Measurements from ENCODE around the gene KRT17. TPM values are rescaled to one million over a fixed set of nuclear protein-coding genes. Genes with fewer than 3 reads are reported as not detected.
"Not testable (repeated sequence)": the region's sequence is repeated elsewhere in the genome, so short reads cannot be mapped to it uniquely, and the experiment has no call there.

Gene KRT17
- total RNA-seq, 1 experiment from 2014 or later, result 29.0 TPM

GRCh38 chr17:41588126-41588810 is 36.1 kb downstream of the KRT17 start:
- H3F3A ChIP-seq (ENCODE audit: insufficient read depth, low read depth), result peaks cover 1% of the 10 kb centered on the region; the same call in 1 of the 2 replicates
- H3K4me3 ChIP-seq, result no peak overlapping the region
- POLR2A ChIA-PET (ENCODE audit: unreplicated experiment), result interaction anchor here (0.6 kb wide), 1 partner anchor 228 kb away, joined by 3 read pairs; no protein-coding TSS in a partner anchor
- no peaks in the 10 kb centered on the region for H3K9me3 ChIP-seq (ENCODE audit: insufficient read depth, low read depth)
- no peak overlapping the region for H3K4me2 ChIP-seq
- H3K27ac ChIP-seq, result no peak overlapping the region
- no peak for DNase-seq
- no peaks in the 10 kb centered on the region for H3K9me2 ChIP-seq (ENCODE audit: insufficient read depth)
- CTCF ChIA-PET, result interaction anchor here (0.6 kb wide), 1 partner anchor 232 kb away, joined by 6 read pairs; no protein-coding TSS in a partner anchor
- H2AFZ ChIP-seq, result no peak overlapping the region
- no peak for TF ChIP-seq CTCF (conservative IDR thresholded peaks at IDR 0.05)
- TF ChIP-seq EZH2 (IDR thresholded peaks at IDR 0.05; ENCODE audit: low read depth), result no peak
- H3K79me2 ChIP-seq (ENCODE audit: low read depth), result no peaks in the 10 kb centered on the region
- BruUV-seq (replicated peaks), result no TSS peak
- H3K4me1 ChIP-seq (replicated peaks; ENCODE audit: insufficient read depth), result peaks cover 7% of the 10 kb centered on the region
- H3K36me3 ChIP-seq (ENCODE audit: low read depth), result no peaks in the 10 kb centered on the region
- intact Hi-C loops (cut with micrococcal nuclease; ENCODE audit: unreplicated experiment), result no loop called here
- H4K20me1 ChIP-seq (ENCODE audit: insufficient read depth), result no peaks in the 10 kb centered on the region
- H3K27me3 ChIP-seq (ENCODE audit: insufficient read depth, low read depth), result no peaks in the 10 kb centered on the region

GRCh38 chr17:41586863-41587495 is 37.4 kb downstream of the KRT17 start, which contains the start of gene KRT14:
Gene KRT14 (minus strand): TSS chr17:41586895. CDS start chr17:41586834, 61 bp downstream.
- no peaks in the 10 kb centered on the region for H3K79me2 ChIP-seq (ENCODE audit: low read depth)
- no peaks in the 10 kb centered on the region for H4K20me1 ChIP-seq (ENCODE audit: insufficient read depth)
- no peak within 1 kb of the TSS for H2AFZ ChIP-seq
- H3K27me3 ChIP-seq (ENCODE audit: insufficient read depth, low read depth), result no peaks in the 10 kb centered on the region
- CTCF ChIA-PET, result no interaction called here
- no TSS peak for BruUV-seq (replicated peaks)
- no peaks in the 10 kb centered on the region for H3K9me2 ChIP-seq (ENCODE audit: insufficient read depth)
- no peaks in the 10 kb centered on the region for H3K9me3 ChIP-seq (ENCODE audit: insufficient read depth, low read depth)
- H3K4me2 ChIP-seq, result no peak within 1 kb of the TSS
- H3K36me3 ChIP-seq (ENCODE audit: low read depth), result no peaks in the 10 kb centered on the region
- no peak for DNase-seq
- peaks cover 10% of the 10 kb centered on the region for H3K4me1 ChIP-seq (replicated peaks; ENCODE audit: insufficient read depth)
- TF ChIP-seq CTCF (conservative IDR thresholded peaks at IDR 0.05) (no peak), EZH2 (IDR thresholded peaks at IDR 0.05; ENCODE audit: low read depth) (no peak)
- intact Hi-C loops (cut with micrococcal nuclease; ENCODE audit: unreplicated experiment), result no loop called here
- no peak within 1 kb of the TSS for H3K27ac ChIP-seq
- H3F3A ChIP-seq (ENCODE audit: insufficient read depth, low read depth), result no peaks in the 10 kb centered on the region; the same call in 1 of the 2 replicates
- no peak within 1 kb of the TSS for H3K4me3 ChIP-seq
- POLR2A ChIA-PET (ENCODE audit: unreplicated experiment), result no interaction called here

GRCh38 chr17:41585301-41586056 is 38.9 kb downstream of the KRT17 start:
- no peak overlapping the region for H2AFZ ChIP-seq
- intact Hi-C loops (cut with micrococcal nuclease; ENCODE audit: unreplicated experiment), result no loop called here
- peaks cover 12% of the 10 kb centered on the region; the same call in 1 of the 2 replicates for H3F3A ChIP-seq (ENCODE audit: insufficient read depth, low read depth)
- no TSS peak for BruUV-seq (replicated peaks)
- DNase-seq, result no peak
- H3K36me3 ChIP-seq (ENCODE audit: low read depth), result no peaks in the 10 kb centered on the region
- no peak overlapping the region for H3K4me3 ChIP-seq
- H3K79me2 ChIP-seq (ENCODE audit: low read depth), result no peaks in the 10 kb centered on the region
- TF ChIP-seq EZH2 (IDR thresholded peaks at IDR 0.05; ENCODE audit: low read depth) (no peak), CTCF (conservative IDR thresholded peaks at IDR 0.05) (no peak)
- no peaks in the 10 kb centered on the region for H4K20me1 ChIP-seq (ENCODE audit: insufficient read depth)
- ChIA-PET POLR2A (ENCODE audit: unreplicated experiment) (interaction anchor here (0.5 kb wide), 1 partner anchor 330 kb away, joined by 4 read pairs; no protein-coding TSS in a partner anchor), CTCF (interaction anchor here (0.5 kb wide), 1 partner anchor 227 kb away, joined by 4 read pairs; the partner anchor contains the start of gene FKBP10)
- peaks cover 25% of the 10 kb centered on the region for H3K4me1 ChIP-seq (replicated peaks; ENCODE audit: insufficient read depth)
- no peaks in the 10 kb centered on the region for H3K9me2 ChIP-seq (ENCODE audit: insufficient read depth)
- no peaks in the 10 kb centered on the region for H3K27me3 ChIP-seq (ENCODE audit: insufficient read depth, low read depth)
- H3K27ac ChIP-seq, result no peak overlapping the region
- no peaks in the 10 kb centered on the region for H3K9me3 ChIP-seq (ENCODE audit: insufficient read depth, low read depth)
- no peak overlapping the region for H3K4me2 ChIP-seq

GRCh38 chr17:41584331-41584927 is 39.9 kb downstream of the KRT17 start:
- H4K20me1 ChIP-seq (ENCODE audit: insufficient read depth); H3K36me3 ChIP-seq (ENCODE audit: low read depth); H3K4me3 ChIP-seq; H3K27ac ChIP-seq; BruUV-seq (replicated peaks); H3K9me2 ChIP-seq (ENCODE audit: insufficient read depth); H3K9me3 ChIP-seq (ENCODE audit: insufficient read depth, low read depth); H2AFZ ChIP-seq; H3K79me2 ChIP-seq (ENCODE audit: low read depth); DNase-seq; intact Hi-C loops (cut with micrococcal nuclease; ENCODE audit: unreplicated experiment); H3K4me2 ChIP-seq; H3K27me3 ChIP-seq (ENCODE audit: insufficient read depth, low read depth): not testable (repeated sequence)
- H3K4me1 ChIP-seq (replicated peaks; ENCODE audit: insufficient read depth), result peaks cover 35% of the 10 kb centered on the region
- peaks cover 19% of the 10 kb centered on the region; the same call in 1 of the 2 replicates for H3F3A ChIP-seq (ENCODE audit: insufficient read depth, low read depth)
- ChIA-PET POLR2A (ENCODE audit: unreplicated experiment) (interaction anchor here (0.5 kb wide), 1 partner anchor 329 kb away, joined by 4 read pairs; no protein-coding TSS in a partner anchor), CTCF (interaction anchor here (0.6 kb wide), 1 partner anchor 55 kb away, joined by 5 read pairs; no protein-coding TSS in a partner anchor)

Measured in PC-9 (cell line).